Stomach smooth muscle (tissue), 2 donors: ENCODE results near the gene GBP2.

Source experiments
- H3K27ac ChIP-seq: one replicate; pipeline ENCODE4 v1.7.0; 2013; ENCODE audit warnings: mild to moderate bottlenecking, low read length, inconsistent platforms
- H3K27me3 ChIP-seq, 2 donors: one replicate each; pipeline ENCODE4 v1.7.0; 2013; ENCODE audit warnings: low read length in 2 of 2; ENCODE audit not compliant: insufficient read depth in 2 of 2, control insufficient read depth in 1 of 2
- H3K36me3 ChIP-seq, 2 donors: one replicate each; pipeline ENCODE4 v1.7.0; 2013; ENCODE audit warnings: low read length in 2 of 2; ENCODE audit not compliant: control insufficient read depth in 2 of 2, insufficient read depth in 2 of 2
- H3K4me1 ChIP-seq: one replicate; pipeline ENCODE4 v1.7.0; 2013; ENCODE audit warnings: low read length; ENCODE audit not compliant: control insufficient read depth, insufficient read depth
- H3K4me3 ChIP-seq, 2 donors: one replicate each; pipeline ENCODE4 v1.7.0; 2013; ENCODE audit warnings: low read length in 2 of 2
- H3K9ac ChIP-seq, 2 donors: one replicate each; pipeline ENCODE4 v1.7.0; 2013; ENCODE audit warnings: low read length in 2 of 2, mild to moderate bottlenecking in 1 of 2
- H3K9me3 ChIP-seq, 2 donors: one replicate each; pipeline ENCODE4 v1.7.0; 2013; ENCODE audit warnings: low read length in 2 of 2; ENCODE audit not compliant: control insufficient read depth in 2 of 2
- donor health status: healthy.
- donor health status: Pancreatic carcinoma.

Gene GBP2

GRCh38 chr1:89065079-89065868 lies 60.6 kb downstream of the GBP2 start, which contains the start of gene GBP1:
GBP1 (minus strand) TSS chr1:89065208; CDS start chr1:89063234, 1,974 bp downstream.
- peak within 1 kb of the TSS; percentile 78 to 95 for H3K4me3 ChIP-seq
- H3K36me3 ChIP-seq = no peaks in the 10 kb centered on the region
- H3K27me3 ChIP-seq = no peaks in the 10 kb centered on the region
- peak within 1 kb of the TSS; percentile 86 to 94 for H3K9ac ChIP-seq
- peak within 1 kb of the TSS; percentile 73 for H3K27ac ChIP-seq
- H3K4me1 ChIP-seq = peaks cover 4% of the 10 kb centered on the region
- no peaks in the 10 kb centered on the region for H3K9me3 ChIP-seq

GRCh38 chr1:89064632-89065031 lies 61.3 kb downstream of the GBP2 start:
- Histone ChIP-seq H3K27ac (peak overlapping the region; percentile 73), H3K9ac (peak overlapping the region; percentile 86 to 94), H3K4me1 (peaks cover 4% of the 10 kb centered on the region), H3K4me3 (peak overlapping the region; percentile 78 to 95), H3K27me3 (no peaks in the 10 kb centered on the region), H3K9me3 (no peaks in the 10 kb centered on the region), H3K36me3 (no peaks in the 10 kb centered on the region)

- no peak overlapping the region for H3K27ac ChIP-seq
- peaks cover 4% of the 10 kb centered on the region for H3K4me1 ChIP-seq
These were observed 62.8 kb downstream of the GBP2 start for GRCh38 chr1:89063094-89063493.

GRCh38 chr1:89060091-89060490 lies 65.8 kb downstream of the GBP2 start:
- Histone ChIP-seq H3K36me3 (peaks cover 25 to 32% of the 10 kb centered on the region in 2 donors), H3K4me1 (peaks cover 4% of the 10 kb centered on the region), H3K9me3 (no peaks in the 10 kb centered on the region), H3K4me3 (no peak overlapping the region), H3K27ac (no peak overlapping the region), H3K9ac (no peak overlapping the region), H3K27me3 (no peaks in the 10 kb centered on the region)

More at GRCh38 chr1:89063094-89063493, 62.8 kb downstream of the GBP2 start:
- H3K9ac ChIP-seq = no peak overlapping the region
- no peaks in the 10 kb centered on the region for H3K27me3 ChIP-seq
- H3K4me3 ChIP-seq = peak overlapping the region; percentile 78 to 95
- no peaks in the 10 kb centered on the region for H3K9me3 ChIP-seq
- peaks cover 8 to 11% of the 10 kb centered on the region in 2 donors for H3K36me3 ChIP-seq
